ENCODE measurements around the gene ZDHHC23.

Gene ZDHHC23, protein sequence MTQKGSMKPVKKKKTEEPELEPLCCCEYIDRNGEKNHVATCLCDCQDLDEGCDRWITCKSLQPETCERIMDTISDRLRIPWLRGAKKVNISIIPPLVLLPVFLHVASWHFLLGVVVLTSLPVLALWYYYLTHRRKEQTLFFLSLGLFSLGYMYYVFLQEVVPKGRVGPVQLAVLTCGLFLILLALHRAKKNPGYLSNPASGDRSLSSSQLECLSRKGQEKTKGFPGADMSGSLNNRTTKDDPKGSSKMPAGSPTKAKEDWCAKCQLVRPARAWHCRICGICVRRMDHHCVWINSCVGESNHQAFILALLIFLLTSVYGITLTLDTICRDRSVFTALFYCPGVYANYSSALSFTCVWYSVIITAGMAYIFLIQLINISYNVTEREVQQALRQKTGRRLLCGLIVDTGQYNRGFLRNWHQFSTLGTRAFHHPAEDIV

GRCh38 chr3:113947372-113948014 lies at the start of gene ZDHHC23:
Gene ZDHHC23 (plus strand): TSS chr3:113948013. CDS start chr3:113948803, 790 bp downstream.
- peak; percentile 37 to 53 (median 49) for DNase-seq (ENCODE audit: low read depth in 3 of 3)

GRCh38 chr3:113898892-113899291 lies 48.9 kb upstream of the ZDHHC23 start:
- DNase-seq (ENCODE audit: low read depth in 3 of 3) = no peak

GRCh38 chr3:113906568-113907140 lies 41.2 kb upstream of the ZDHHC23 start:
- no peak for DNase-seq (ENCODE audit: low read depth in 3 of 3)

- DNase-seq (ENCODE audit: low read depth in 3 of 3) = no peak
These were observed 39.7 kb upstream of the ZDHHC23 start for GRCh38 chr3:113908133-113908532.

DNA sequence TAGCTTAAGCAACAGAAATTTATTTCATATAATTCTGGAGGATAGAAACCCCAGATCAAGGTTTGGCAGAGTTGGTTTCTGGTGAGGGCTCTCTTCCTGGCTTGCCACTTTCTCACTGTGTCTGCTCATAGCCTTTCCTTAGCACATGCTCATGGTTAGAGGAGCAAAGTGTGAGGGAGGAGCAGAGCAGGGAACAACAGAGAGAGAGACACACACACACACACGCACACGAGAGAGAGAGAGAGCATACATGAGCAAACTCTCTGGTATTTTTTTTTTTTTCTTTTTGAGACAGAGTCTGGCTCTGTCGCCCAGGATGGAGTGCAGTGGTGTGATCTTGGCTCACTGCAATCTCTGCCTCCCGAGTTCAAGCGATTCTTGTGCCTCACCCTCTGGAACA lies 36.8 kb upstream of the ZDHHC23 start:
- no peak for DNase-seq (ENCODE audit: low read depth in 3 of 3)

- DNase-seq (ENCODE audit: low read depth in 3 of 3) = no peak
These were observed 35.1 kb upstream of the ZDHHC23 start for GRCh38 chr3:113912552-113913236.

DNA sequence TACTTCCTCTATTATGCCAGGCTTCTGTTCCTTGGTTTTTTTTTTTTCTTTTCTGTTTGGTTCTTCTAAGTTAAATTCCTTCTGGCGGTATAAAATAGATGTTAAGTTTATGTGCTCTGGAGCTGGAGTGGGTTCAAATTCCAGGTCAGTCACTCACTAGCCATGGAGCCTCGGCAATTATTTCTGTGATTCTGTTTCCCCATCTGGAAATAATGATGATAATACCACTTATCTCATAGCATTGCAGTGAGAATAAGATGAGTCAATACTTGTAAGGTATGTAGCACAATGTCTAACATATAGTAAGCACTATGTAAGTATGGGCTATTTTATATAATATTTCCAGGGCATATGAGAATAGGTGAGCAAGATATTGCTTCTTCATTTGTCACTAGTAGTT lies 33.2 kb upstream of the ZDHHC23 start:
- no peak for DNase-seq (ENCODE audit: low read depth in 3 of 3)

GRCh38 chr3:113927556-113927955 lies 20.3 kb upstream of the ZDHHC23 start:
- no peak for DNase-seq (ENCODE audit: low read depth in 3 of 3)

DNA sequence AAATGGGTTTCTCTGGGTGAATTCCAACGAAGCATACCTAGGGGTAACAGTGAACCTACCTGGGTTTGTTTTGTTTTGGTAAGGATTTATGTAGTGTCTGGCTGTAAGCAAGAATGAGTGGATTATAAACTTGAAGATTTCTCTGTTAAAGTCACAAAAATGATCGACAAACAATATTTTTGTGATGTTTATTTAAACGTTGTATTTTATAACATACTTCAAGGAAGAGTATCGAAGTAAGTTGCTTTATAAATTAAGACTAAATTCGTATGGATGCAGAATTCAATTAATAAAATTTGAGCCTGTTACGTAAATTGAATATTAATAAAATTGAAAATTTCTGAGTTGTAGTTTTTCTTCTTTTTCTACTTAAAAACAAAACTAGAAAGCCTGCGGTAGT lies 982 bp upstream of the ZDHHC23 start:
- DNase-seq (ENCODE audit: low read depth in 3 of 3) = no peak

DNA sequence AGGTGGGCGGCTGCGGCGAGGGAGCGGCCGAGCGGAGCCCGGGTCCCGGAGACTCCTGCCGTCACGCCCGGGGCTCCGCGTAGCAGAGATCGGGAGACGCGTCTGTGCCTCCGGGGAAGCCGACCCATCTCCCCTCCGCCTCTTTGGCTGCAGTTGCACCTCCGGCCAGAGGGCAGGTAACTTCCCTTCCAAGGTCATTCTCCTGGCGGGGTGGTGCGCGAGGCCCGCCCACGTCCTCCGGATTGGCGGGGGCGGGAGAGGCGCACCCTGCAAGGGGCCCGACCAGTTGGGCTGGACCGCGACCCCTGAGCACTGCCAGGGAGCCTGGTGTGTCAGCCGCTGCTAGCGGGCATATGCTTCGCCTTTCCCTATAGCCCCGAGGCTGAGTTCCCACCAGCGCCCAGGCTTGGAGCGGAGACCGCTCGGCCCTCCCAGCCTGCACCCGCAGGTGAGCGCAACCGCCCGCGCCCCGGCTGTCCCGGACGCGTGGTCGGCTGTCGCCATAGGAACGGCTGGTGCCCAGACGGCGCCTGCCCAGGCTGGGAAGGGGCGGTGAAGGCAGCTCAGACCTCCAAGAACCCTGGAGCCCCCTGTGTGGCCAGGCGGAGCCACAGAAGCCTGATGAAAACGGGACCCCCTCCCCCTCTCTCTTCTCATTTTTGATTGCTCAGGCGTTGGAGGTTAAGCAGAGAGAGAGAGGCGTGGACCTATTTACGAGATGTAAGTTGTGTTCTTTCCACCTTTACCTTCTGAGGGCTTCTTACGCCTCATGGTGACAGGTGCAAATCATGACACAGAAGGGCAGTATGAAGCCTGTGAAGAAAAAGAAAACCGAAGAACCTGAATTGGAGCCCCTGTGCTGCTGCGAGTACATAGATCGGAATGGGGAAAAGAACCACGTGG lies 453 bp downstream of the ZDHHC23 start:
- DNase-seq (ENCODE audit: low read depth in 3 of 3) = peak; percentile 3 to 10 (median 9)

- DNase-seq (ENCODE audit: low read depth in 3 of 3) = no peak
These were observed 5.1 kb downstream of the ZDHHC23 start for GRCh38 chr3:113952921-113953320.

DNA sequence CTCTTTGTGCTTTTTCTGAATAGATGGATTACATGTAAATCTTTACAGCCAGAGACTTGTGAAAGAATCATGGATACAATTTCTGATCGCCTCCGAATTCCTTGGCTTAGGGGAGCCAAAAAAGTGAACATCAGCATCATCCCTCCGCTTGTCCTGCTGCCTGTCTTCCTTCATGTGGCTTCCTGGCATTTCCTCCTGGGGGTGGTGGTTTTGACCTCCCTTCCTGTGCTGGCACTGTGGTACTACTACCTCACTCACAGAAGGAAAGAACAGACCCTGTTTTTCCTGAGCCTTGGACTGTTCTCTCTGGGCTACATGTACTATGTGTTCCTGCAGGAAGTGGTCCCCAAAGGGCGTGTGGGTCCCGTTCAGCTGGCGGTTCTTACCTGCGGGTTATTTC lies 5.9 kb downstream of the ZDHHC23 start:
- DNase-seq (ENCODE audit: low read depth in 3 of 3) = no peak

- no peak for DNase-seq (ENCODE audit: low read depth in 3 of 3)
These were observed 6.4 kb downstream of the ZDHHC23 start for GRCh38 chr3:113954091-113954685.

- DNase-seq (ENCODE audit: low read depth in 3 of 3) = no peak
These were observed 16.1 kb downstream of the ZDHHC23 start for GRCh38 chr3:113963879-113964278.

DNA sequence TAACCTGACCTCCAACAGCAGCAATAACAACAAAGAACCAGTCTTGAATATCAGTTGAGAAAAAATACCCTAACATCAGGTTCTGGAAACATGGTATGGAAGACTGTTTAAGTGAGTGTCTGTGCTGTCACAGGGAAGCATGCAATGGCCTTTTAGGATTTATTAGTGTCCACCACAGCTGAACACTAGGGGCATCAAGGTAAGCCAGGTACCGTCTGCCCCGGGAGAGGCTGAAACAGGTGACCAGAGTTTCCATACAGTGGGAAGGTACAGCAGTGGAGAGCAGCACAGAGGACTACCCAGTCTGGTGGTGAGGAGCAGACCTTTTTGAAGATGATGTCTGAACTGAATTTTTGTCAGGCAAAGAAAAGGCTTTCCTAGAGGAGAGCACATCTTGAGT lies 18.4 kb downstream of the ZDHHC23 start:
- no peak for DNase-seq (ENCODE audit: low read depth in 3 of 3)

DNA sequence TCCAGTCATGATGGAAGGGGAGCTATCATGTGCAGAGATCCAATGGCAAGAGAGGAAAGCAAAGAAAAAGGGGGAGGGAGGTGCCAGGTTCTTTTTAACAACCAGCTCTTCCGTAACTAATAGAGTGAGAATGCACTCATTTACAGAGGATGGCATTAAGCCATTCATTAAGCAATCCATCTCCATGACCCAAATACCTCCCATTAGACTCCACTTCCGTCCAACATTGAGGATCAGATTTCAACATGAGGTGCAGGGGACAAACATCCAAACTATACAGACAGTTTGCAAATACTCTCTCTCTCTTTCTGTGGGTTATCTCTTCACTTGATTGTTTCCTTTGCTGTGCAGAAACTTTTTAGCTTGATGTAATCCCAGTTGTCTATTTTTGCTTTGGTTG lies 21.2 kb downstream of the ZDHHC23 start:
- DNase-seq (ENCODE audit: low read depth in 3 of 3) = no peak

DNA sequence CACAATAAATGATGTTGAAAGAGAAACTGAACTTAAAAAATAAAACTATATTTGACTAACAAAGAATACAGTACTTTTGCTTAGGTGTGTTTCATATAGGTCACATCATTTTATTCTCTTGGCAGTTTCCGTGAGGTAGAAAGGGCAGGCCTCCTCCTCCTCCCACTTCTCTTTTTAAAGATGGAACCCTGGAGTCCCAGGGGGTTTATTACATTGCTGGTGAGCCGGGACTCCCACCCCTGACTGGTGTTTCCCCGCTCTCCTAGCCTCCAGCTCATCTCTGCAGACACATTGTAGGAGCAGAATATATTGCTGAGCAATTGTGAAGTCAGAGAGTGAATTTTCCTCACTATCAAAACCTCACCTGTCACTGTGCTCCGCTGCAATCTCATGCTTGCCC lies 30.0 kb downstream of the ZDHHC23 start:
- no peak for DNase-seq (ENCODE audit: low read depth in 3 of 3)

GRCh38 chr3:113979916-113980315 lies 32.1 kb downstream of the ZDHHC23 start:
- no peak for DNase-seq (ENCODE audit: low read depth in 3 of 3)

DNA sequence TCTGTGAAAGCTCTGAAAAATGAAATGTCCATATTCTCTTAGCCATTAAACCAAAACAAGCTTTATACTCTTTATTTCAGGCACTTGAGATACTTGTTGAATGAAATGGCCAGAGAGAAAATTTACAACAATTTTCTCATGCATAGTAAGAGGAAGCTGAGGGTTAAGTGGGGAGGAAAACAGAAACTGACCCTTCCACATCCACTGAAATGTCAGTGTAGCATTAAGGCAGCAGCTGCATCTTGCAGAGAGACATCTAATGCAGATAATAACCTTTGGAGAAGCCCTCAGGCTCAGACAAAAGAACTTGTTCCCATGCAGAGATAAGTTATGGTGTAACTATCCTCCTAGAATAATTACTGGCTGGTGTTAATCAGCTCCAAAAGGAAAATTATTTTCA lies 34.0 kb downstream of the ZDHHC23 start:
- no peak for DNase-seq (ENCODE audit: low read depth in 3 of 3)

- DNase-seq (ENCODE audit: low read depth in 3 of 3) = no peak
These were observed 35.7 kb downstream of the ZDHHC23 start for GRCh38 chr3:113983544-113983943.

DNA sequence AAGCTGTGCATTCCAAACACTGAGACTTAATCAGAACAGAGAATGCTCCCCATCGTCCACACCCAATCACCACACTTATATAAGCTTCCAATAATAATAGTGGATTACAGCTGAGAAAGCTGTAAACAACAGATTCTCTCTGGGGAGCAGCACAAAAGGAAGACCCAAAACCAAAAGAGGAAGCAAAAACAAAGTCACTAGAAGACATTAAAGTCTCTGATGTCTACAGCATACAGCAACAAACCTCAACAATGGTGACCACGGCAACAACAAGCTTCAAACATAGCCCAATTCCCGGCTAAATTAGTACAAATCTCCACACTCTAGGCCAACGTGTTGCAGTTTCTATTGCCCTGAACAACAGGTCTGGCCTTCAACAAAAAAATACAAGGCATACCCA lies 37.7 kb downstream of the ZDHHC23 start:
- DNase-seq (ENCODE audit: low read depth in 3 of 3) = no peak

All from stimulated activated CD4-positive, alpha-beta T cell treated with anti-CD3 and anti-CD28 coated beads, TNF-alpha, amount 100 ng/mL, for 4 hours (primary cell).